Measurements from ENCODE around the gene CEP89.
"Not testable (repeated sequence)": the region's sequence is repeated elsewhere in the genome, so short reads cannot be mapped to it uniquely, and the experiment has no call there.

The CEP89 gene

GRCh38 chr19:32873247-32873959, 98.4 kb downstream of the CEP89 start:
- H3K27ac ChIP-seq, result no peak overlapping the region

GRCh38 chr19:32872391-32872790, 99.4 kb downstream of the CEP89 start:
- Histone ChIP-seq H3K4me2 (no peak overlapping the region), H4K20me1 (no peaks in the 10 kb centered on the region), H3K27me3 (no peaks in the 10 kb centered on the region), H3K36me3 (no peaks in the 10 kb centered on the region), H3K9me3 (no peaks in the 10 kb centered on the region), H3K9ac (no peak overlapping the region), H3K4me1 (no peaks in the 10 kb centered on the region), H3K27ac (no peak overlapping the region), H3K4me3 (no peak overlapping the region)
- TF ChIP-seq Cebpa-rat (IDR thresholded peaks at IDR 0.05), result no peak

More at GRCh38 chr19:32873247-32873959, 98.4 kb downstream of the CEP89 start:
- no peaks in the 10 kb centered on the region for H3K27me3 ChIP-seq
- H3K4me1 ChIP-seq, result no peaks in the 10 kb centered on the region
- peaks cover 5% of the 10 kb centered on the region; the same call in 1 of the 2 replicates for H3K36me3 ChIP-seq
- no peak overlapping the region for H3K4me3 ChIP-seq
- no peaks in the 10 kb centered on the region for H3K9me3 ChIP-seq
- H4K20me1 ChIP-seq, result no peaks in the 10 kb centered on the region
- H3K4me2 ChIP-seq, result no peak overlapping the region
- H3K9ac ChIP-seq, result no peak overlapping the region
- TF ChIP-seq Cebpa-rat (IDR thresholded peaks at IDR 0.05), result no peak

GRCh38 chr19:32870981-32871451, 100.7 kb downstream of the CEP89 start:
- no peak for TF ChIP-seq Cebpa-rat (IDR thresholded peaks at IDR 0.05)
- no peak overlapping the region for H3K4me3 ChIP-seq
- no peaks in the 10 kb centered on the region for H3K9me3 ChIP-seq
- H3K4me2 ChIP-seq, result no peak overlapping the region
- H3K4me1 ChIP-seq, result 0 out of 2 replicates have a peak, but pooled peaks cover 2% of the 10 kb centered on the region
- no peaks in the 10 kb centered on the region for H4K20me1 ChIP-seq
- H3K27me3 ChIP-seq, result no peaks in the 10 kb centered on the region
- no peak overlapping the region for H3K9ac ChIP-seq
- H3K27ac ChIP-seq, result no peak overlapping the region
- H3K36me3 ChIP-seq, result no peaks in the 10 kb centered on the region

DNA sequence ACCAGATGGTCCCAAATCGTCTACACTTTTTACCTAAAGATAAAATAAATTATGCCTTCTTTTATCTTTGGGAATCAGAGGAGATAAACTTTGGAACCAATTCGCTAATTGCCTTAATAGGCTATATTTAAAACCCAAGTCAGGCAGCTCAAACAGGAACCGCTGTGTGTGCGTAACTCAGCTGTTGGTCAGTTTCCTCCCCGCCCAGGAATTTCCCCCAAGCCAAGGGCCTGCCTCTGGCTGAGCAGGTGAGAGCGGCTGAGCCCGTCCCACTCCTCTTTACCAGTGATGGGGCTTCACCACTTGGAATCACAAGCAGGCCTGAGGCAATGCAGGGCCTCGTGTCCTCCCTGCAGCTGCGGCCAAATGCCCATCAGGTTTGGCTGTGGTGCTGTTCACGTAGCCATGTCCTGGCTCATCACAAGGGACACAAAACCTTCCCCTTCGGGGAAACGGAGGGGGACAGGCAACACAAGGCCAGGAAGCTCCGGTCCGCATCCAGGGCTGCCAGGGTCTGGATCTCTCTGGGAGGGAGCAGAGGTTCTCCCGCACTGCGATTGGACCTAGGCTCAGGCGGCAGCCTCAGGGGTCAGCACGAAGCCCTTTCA, 101.7 kb downstream of the CEP89 start:
- H4K20me1 ChIP-seq, result no peaks in the 10 kb centered on the region
- no peaks in the 10 kb centered on the region for H3K9me3 ChIP-seq
- TF ChIP-seq Cebpa-rat (IDR thresholded peaks at IDR 0.05), result no peak
- H3K27me3 ChIP-seq, result no peaks in the 10 kb centered on the region
- no peak overlapping the region for H3K27ac ChIP-seq
- no peak overlapping the region for H3K9ac ChIP-seq
- H3K36me3 ChIP-seq, result no peaks in the 10 kb centered on the region
- H3K4me2 ChIP-seq, result no peak overlapping the region
- H3K4me3 ChIP-seq, result no peak overlapping the region
- H3K4me1 ChIP-seq, result 0 out of 2 replicates have a peak, but pooled peaks cover 3% of the 10 kb centered on the region

DNA sequence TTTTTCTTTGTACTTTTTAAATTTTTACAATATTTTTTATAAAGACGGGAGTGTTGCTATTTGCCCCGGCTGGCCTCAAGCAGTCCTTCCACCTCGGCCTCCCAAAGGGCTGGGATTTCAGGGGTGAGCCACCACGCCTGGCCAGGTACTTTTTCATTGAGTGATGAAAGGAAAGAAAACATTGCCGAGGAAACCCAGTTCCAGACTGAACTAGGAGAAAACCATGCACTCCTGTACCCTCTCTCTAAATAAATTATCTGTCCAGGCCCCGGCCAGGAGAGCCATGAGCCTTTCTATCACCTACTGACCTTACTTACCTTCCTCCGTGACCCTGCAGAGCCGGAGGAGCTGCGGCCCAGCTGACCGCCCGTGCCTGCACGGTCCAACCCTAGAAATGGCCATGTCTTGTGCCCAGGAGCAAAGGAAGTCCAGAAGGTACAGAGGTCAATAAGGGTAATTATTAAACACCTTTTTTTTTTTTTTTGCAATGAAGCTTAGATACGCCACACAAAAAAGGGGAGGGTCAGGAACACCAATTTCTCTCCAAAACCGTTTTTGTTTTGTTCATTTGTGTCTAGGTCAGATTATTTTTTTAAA, 102.3 kb downstream of the CEP89 start, which contains the start of gene SLC7A9:
TSS of gene SLC7A9 (minus strand) at position 399 of the 597 bp plus-strand sequence. CDS start 1,233 bp downstream, outside the sequence.
- Histone ChIP-seq H4K20me1 (no peaks in the 10 kb centered on the region), H3K4me2 (no peak within 1 kb of the TSS), H3K9me3 (no peaks in the 10 kb centered on the region), H3K9ac (no peak within 1 kb of the TSS), H3K4me1 (0 out of 2 replicates have a peak, but pooled peaks cover 3% of the 10 kb centered on the region), H3K27ac (no peak within 1 kb of the TSS), H3K27me3 (no peaks in the 10 kb centered on the region), H3K4me3 (no peak within 1 kb of the TSS), H3K36me3 (no peaks in the 10 kb centered on the region)
- TF ChIP-seq Cebpa-rat (IDR thresholded peaks at IDR 0.05), result no peak

- no peak for TF ChIP-seq Cebpa-rat (IDR thresholded peaks at IDR 0.05)
- Histone ChIP-seq H3K27ac (no peak overlapping the region), H3K9me3 (no peaks in the 10 kb centered on the region), H3K4me1 (0 out of 2 replicates have a peak, but pooled peaks cover 3% of the 10 kb centered on the region), H3K36me3 (no peaks in the 10 kb centered on the region), H4K20me1 (no peaks in the 10 kb centered on the region), H3K4me2 (no peak overlapping the region), H3K9ac (no peak overlapping the region), H3K27me3 (no peaks in the 10 kb centered on the region), H3K4me3 (no peak overlapping the region)
These were observed 103.4 kb downstream of the CEP89 start for GRCh38 chr19:32868206-32868950.

GRCh38 chr19:32867436-32867835, 104.3 kb downstream of the CEP89 start:
- not testable (repeated sequence) for H3K4me2 ChIP-seq, H3K9ac ChIP-seq, H3K4me1 ChIP-seq, H3K4me3 ChIP-seq, H3K27ac ChIP-seq, H4K20me1 ChIP-seq, H3K27me3 ChIP-seq, H3K9me3 ChIP-seq, H3K36me3 ChIP-seq

- H3K27me3 ChIP-seq, result no peaks in the 10 kb centered on the region
- H3K9me3 ChIP-seq, result no peaks in the 10 kb centered on the region
- H3K9ac ChIP-seq, result no peak overlapping the region
- H3K27ac ChIP-seq, result no peak overlapping the region
- TF ChIP-seq Cebpa-rat (IDR thresholded peaks at IDR 0.05), result no peak
- no peaks in the 10 kb centered on the region for H4K20me1 ChIP-seq
- H3K4me3 ChIP-seq, result no peak overlapping the region
- no peak overlapping the region for H3K4me2 ChIP-seq
- 0 out of 2 replicates have a peak, but pooled peaks cover 3% of the 10 kb centered on the region for H3K4me1 ChIP-seq
- no peaks in the 10 kb centered on the region for H3K36me3 ChIP-seq
These were observed 105.0 kb downstream of the CEP89 start for GRCh38 chr19:32866564-32867265.

- no peak overlapping the region for H3K4me3 ChIP-seq
- no peak overlapping the region for H3K27ac ChIP-seq
- no peaks in the 10 kb centered on the region for H4K20me1 ChIP-seq
- TF ChIP-seq Cebpa-rat (IDR thresholded peaks at IDR 0.05), result no peak
- H3K9ac ChIP-seq, result no peak overlapping the region
- no peaks in the 10 kb centered on the region for H3K36me3 ChIP-seq
- no peak overlapping the region for H3K4me2 ChIP-seq
- no peaks in the 10 kb centered on the region for H3K9me3 ChIP-seq
- 0 out of 2 replicates have a peak, but pooled peaks cover 3% of the 10 kb centered on the region for H3K4me1 ChIP-seq
- no peaks in the 10 kb centered on the region for H3K27me3 ChIP-seq
These were observed 105.7 kb downstream of the CEP89 start for GRCh38 chr19:32866061-32866460.

Data from BLaER1 (cell line).